A673 (cell line): ENCODE results near the gene TAOK2. TPM values are rescaled to one million over a fixed set of nuclear protein-coding genes. Genes with fewer than 3 reads are reported as not detected.
A peak's percentile ranks its signal among the peaks of the same experiment; 100 is the strongest.

Experiments used
- BruUV-seq: library from RNA; stranded (reverse); fragments of 400-500 nt; replicated peaks from 2 replicates; lab custom pipeline; 2021; lab: Mats Ljungman, UMichigan
- CTCF ChIA-PET: fragments of 300-600 bp; sonication (Branson Sonifier 250); formaldehyde crosslinking; loops from one replicate; lab custom pipeline; 2022; ENCODE audit warnings: antibody characterized with exemption; lab: Charles Lee
- POLR2A ChIA-PET: fragments of 300-600 bp; sonication (Branson Sonifier 250); formaldehyde crosslinking; loops from one replicate; lab custom pipeline; 2022; ENCODE audit warnings: antibody characterized with exemption; ENCODE audit not compliant: low non-redundant PET; lab: Charles Lee
- DNase-seq: peaks from one replicate; pipeline ENCODE4 v3.0.0-alpha.2; 2015; ENCODE audit warnings: low spot score
- H3K27ac ChIP-seq: fragments of 200-600 bp; sonication (generic); 2 replicates; pipeline ENCODE4 v1.5.1; 2016; ENCODE audit warnings: mixed run types, low read depth, mild to moderate bottlenecking, mixed read lengths, antibody characterized with exemption, low read length; ENCODE audit not compliant: poor library complexity, severe bottlenecking
- H3K27me3 ChIP-seq: fragments of 200-600 bp; sonication (generic); replicated peaks from 2 replicates; pipeline ENCODE4 v1.6.1; 2017; ENCODE audit warnings: mixed run types, low read depth, mild to moderate bottlenecking, mixed read lengths, antibody characterized with exemption, low read length; ENCODE audit not compliant: insufficient read depth, poor library complexity
- H3K36me3 ChIP-seq: fragments of 200-600 bp; sonication (generic); 2 replicates; pipeline ENCODE4 v1.6.1; 2016; ENCODE audit warnings: mixed run types, mild to moderate bottlenecking, mixed read lengths, antibody characterized with exemption, low read length; ENCODE audit not compliant: insufficient read depth, poor library complexity, severe bottlenecking
- H3K4me1 ChIP-seq: fragments of 200-600 bp; sonication (generic); 2 replicates; pipeline ENCODE4 v1.6.1; 2017; ENCODE audit warnings: mixed run types, mild to moderate bottlenecking, mixed read lengths, antibody characterized with exemption, low read length; ENCODE audit not compliant: insufficient read depth, poor library complexity, severe bottlenecking
- H3K4me3 ChIP-seq: fragments of 200-600 bp; sonication (generic); 2 replicates; pipeline ENCODE4 v1.5.1; 2016; ENCODE audit warnings: low read depth, mixed run types, mild to moderate bottlenecking, mixed read lengths, low read length; ENCODE audit not compliant: poor library complexity, severe bottlenecking
- H3K9me3 ChIP-seq: fragments of 200-600 bp; sonication (generic); 2 replicates; pipeline ENCODE4 v1.6.1; 2016; ENCODE audit warnings: mixed run types, low read depth, mild to moderate bottlenecking, mixed read lengths, antibody characterized with exemption, low read length; ENCODE audit not compliant: poor library complexity, severe bottlenecking
- CTCF ChIP-seq: fragments of 300-800, 200-600 bp; sonication (generic); conservative IDR thresholded peaks from 2 replicates; pipeline ENCODE4 v1.5.1; 2017; ENCODE audit warnings: low read depth, mild to moderate bottlenecking, antibody characterized with exemption, low read length, moderate library complexity, mixed read lengths
- EZH2 ChIP-seq: fragments of 200-600 bp; sonication (generic); IDR thresholded peaks from 2 replicates; pipeline ENCODE4 v1.6.1; 2017; ENCODE audit warnings: borderline replicate concordance, low read depth, mild to moderate bottlenecking, mixed read lengths, antibody characterized with exemption, low read length; ENCODE audit not compliant: poor library complexity, severe bottlenecking
- intact Hi-C: fragments of 100-400 bp; cut with micrococcal nuclease; formaldehyde crosslinking; loops from one replicate; pipeline ENCODE4 v1.10.0; 2022; ENCODE audit not compliant: unreplicated experiment
- total RNA-seq: library from RNA; stranded (reverse); gene quantifications from 2 replicates; pipeline ENCODE4 v1.2.3, GENCODE V29; 2021

Gene TAOK2
- total RNA-seq, 1 experiment from 2014 or later, result 50.2 TPM

GRCh38 chr16:29972500-29972899 lies 1.2 kb upstream of the TAOK2 start:
- H3K4me3 ChIP-seq, result no peak overlapping the region
- H3K27me3 ChIP-seq, result no peaks in the 10 kb centered on the region
- H3K27ac ChIP-seq, result no peak overlapping the region
- intact Hi-C loops, result loop anchor here (5.0 kb wide), 1 partner anchor 45 kb away; the partner anchor contains the start of gene KCTD13
- DNase-seq, result no peak
- no TSS peak for BruUV-seq
- TF ChIP-seq CTCF, result no peak
- TF ChIP-seq EZH2, result no peak
- CTCF ChIA-PET, result interaction anchor here (1.1 kb wide), 1 partner anchor 13 kb away, joined by 3 read pairs; no protein-coding TSS in a partner anchor
- H3K4me1 ChIP-seq, result peaks cover 16% of the 10 kb centered on the region
- H3K9me3 ChIP-seq, result peaks cover 6% of the 10 kb centered on the region
- POLR2A ChIA-PET, result interaction anchor here (0.5 kb wide), 1 partner anchor 44 kb away, joined by 3 read pairs; no protein-coding TSS in a partner anchor
- H3K36me3 ChIP-seq, result peaks cover 6% of the 10 kb centered on the region

GRCh38 chr16:29972992-29973383 lies 680 bp upstream of the TAOK2 start:
- intact Hi-C loops, result loop anchor here (5.0 kb wide), 1 partner anchor 46 kb away; the partner anchor contains the start of gene KCTD13
- CTCF ChIA-PET, result interaction anchor here (1.1 kb wide), 1 partner anchor 13 kb away, joined by 3 read pairs; no protein-coding TSS in a partner anchor

More at GRCh38 chr16:29972992-29973383, 680 bp upstream of the TAOK2 start:
- no peak for TF ChIP-seq EZH2
- TF ChIP-seq CTCF, result no peak
- Histone ChIP-seq H3K27ac (peak overlapping the region; percentile 41), H3K9me3 (peaks cover 6% of the 10 kb centered on the region), H3K4me3 (no peak overlapping the region), H3K27me3 (no peaks in the 10 kb centered on the region), H3K36me3 (peaks cover 11% of the 10 kb centered on the region), H3K4me1 (peaks cover 16% of the 10 kb centered on the region)
- DNase-seq, result no peak
- POLR2A ChIA-PET, result interaction anchor here (0.5 kb wide), 1 partner anchor 10 kb away, joined by 3 read pairs; no protein-coding TSS in a partner anchor
- no TSS peak for BruUV-seq
